ENCODE data around the gene FADS3. TPM values are rescaled to one million over a fixed set of nuclear protein-coding genes. Genes with fewer than 3 reads are reported as not detected.
A peak's percentile ranks its signal among the peaks of the same experiment; 100 is the strongest.

FADS3 gene
- polyA plus RNA-seq, 1 donor from 2014 or later: 21.8 TPM

DNA sequence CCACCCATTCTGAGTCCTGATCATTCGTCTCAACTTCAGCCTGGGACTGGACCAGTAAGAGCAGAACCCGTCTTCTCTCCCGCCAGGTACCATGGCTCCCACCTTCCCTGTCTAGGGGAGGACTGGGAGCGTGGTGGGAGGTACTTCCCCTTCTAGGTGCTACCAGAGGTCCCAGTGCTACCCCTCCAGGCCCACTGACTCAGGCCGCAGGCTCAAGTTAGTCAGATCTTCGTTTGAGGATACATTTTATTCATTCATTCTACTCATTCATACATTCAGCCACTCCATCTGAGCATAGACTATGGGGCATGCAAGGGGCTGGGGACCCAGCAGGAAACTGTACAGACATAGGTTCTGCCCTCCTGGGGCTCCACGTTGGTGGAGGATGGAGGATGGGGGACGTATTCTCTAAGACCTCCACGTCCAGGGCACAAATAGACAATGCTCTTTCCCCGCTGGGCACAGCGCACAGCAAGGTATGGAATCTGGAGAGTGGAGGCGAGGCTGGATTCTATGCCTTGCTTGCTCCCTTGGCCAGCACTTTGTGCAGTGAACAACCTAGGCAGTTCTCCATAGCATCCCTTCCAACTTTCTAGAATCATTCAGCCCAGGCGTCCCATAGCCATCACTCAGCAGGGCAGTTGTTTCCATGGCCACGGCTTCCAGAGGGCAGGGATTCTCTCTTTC, 27.0 kb upstream of the FADS3 start:
- Mint-ChIP-seq H3K4me1 (peaks cover 5 to 6% (median 5%) of the 10 kb centered on the region in 3 donors), H3K36me3 (no peaks in the 10 kb centered on the region), H3K27ac (peak overlapping the region in 1 of 3 donors; percentile 8), H3K27me3 (peaks cover 48% of the 10 kb centered on the region), H3K4me3 (peak overlapping the region; percentile 22 to 90 (median 72)), H3K9me3 (no peaks in the 10 kb centered on the region)

GRCh38 chr11:61917334-61918109, 26.2 kb upstream of the FADS3 start, which contains the start of gene RAB3IL1:
Gene RAB3IL1, minus strand, starts transcription at chr11:61917566. Its CDS starts 199 bp downstream, at chr11:61917367.
- no peak within 1 kb of the TSS for H3K27ac Mint-ChIP-seq
- H3K4me1 Mint-ChIP-seq: peaks cover 4 to 5% (median 5%) of the 10 kb centered on the region in 3 donors
- H3K27me3 Mint-ChIP-seq: peaks cover 45% of the 10 kb centered on the region
- H3K36me3 Mint-ChIP-seq: no peaks in the 10 kb centered on the region
- peak within 1 kb of the TSS; percentile 50 to 90 (median 76) for H3K4me3 Mint-ChIP-seq
- H3K9me3 Mint-ChIP-seq: no peaks in the 10 kb centered on the region

GRCh38 chr11:61916737-61917333, 25.5 kb upstream of the FADS3 start:
- H3K4me1 Mint-ChIP-seq: peaks cover 4 to 5% (median 5%) of the 10 kb centered on the region in 3 donors
- H3K27ac Mint-ChIP-seq: no peak overlapping the region
- no peaks in the 10 kb centered on the region for H3K36me3 Mint-ChIP-seq
- peak overlapping the region in 3 of 4 donors; percentile 46 to 85 (median 81) for H3K4me3 Mint-ChIP-seq
- H3K9me3 Mint-ChIP-seq: no peaks in the 10 kb centered on the region
- peaks cover 45% of the 10 kb centered on the region for H3K27me3 Mint-ChIP-seq

GRCh38 chr11:61914471-61915171, 23.3 kb upstream of the FADS3 start:
- Mint-ChIP-seq H3K36me3 (no peaks in the 10 kb centered on the region), H3K27ac (no peak overlapping the region), H3K9me3 (no peaks in the 10 kb centered on the region), H3K4me3 (peak overlapping the region in 1 of 4 donors; percentile 38), H3K4me1 (peaks cover 4 to 5% (median 5%) of the 10 kb centered on the region in 3 donors), H3K27me3 (peaks cover 35% of the 10 kb centered on the region)

DNA sequence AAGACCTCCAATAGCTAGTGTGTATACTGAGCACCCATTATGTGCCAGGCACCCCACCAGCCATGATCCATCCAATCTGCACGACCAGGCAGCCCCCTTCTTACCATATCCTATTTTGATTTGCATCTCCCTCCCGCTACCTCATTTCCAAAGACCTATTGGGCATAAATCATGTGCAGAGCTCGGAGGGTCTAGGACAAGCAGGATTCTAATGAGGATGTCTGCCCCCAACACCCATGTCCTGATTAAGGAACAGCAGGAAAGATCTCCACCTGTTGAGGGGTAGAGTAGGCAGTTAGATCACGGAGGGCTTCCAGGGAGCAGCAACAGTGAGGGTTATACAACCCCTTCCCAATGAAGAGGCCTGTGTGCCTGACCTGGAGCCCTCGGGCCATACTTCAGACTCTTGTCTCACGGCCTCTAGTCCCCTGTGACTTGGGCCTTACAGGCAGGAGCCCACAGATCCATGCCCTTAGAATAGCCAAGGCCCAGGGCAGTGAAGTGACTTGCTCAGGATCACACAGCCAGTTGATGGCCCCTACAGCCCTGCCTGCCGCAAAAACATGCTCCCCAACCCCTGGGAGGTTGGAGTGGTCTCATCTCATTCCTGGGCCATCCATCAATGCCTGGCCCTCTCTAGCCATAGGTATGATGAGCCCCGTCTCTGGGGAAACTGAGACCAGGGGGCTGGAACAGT, 22.5 kb upstream of the FADS3 start:
- H3K27ac Mint-ChIP-seq: no peak overlapping the region
- peaks cover 4 to 5% (median 5%) of the 10 kb centered on the region in 3 donors for H3K4me1 Mint-ChIP-seq
- peak overlapping the region in 1 of 4 donors; percentile 38 for H3K4me3 Mint-ChIP-seq
- peaks cover 32% of the 10 kb centered on the region for H3K27me3 Mint-ChIP-seq
- no peaks in the 10 kb centered on the region for H3K9me3 Mint-ChIP-seq
- H3K36me3 Mint-ChIP-seq: no peaks in the 10 kb centered on the region

GRCh38 chr11:61912991-61913698, 21.8 kb upstream of the FADS3 start:
- H3K4me3 Mint-ChIP-seq: no peak overlapping the region
- H3K27me3 Mint-ChIP-seq: peaks cover 25% of the 10 kb centered on the region
- H3K9me3 Mint-ChIP-seq: no peaks in the 10 kb centered on the region
- H3K36me3 Mint-ChIP-seq: no peaks in the 10 kb centered on the region
- peaks cover 2 to 4% (median 2%) of the 10 kb centered on the region in 3 donors for H3K4me1 Mint-ChIP-seq
- no peak overlapping the region for H3K27ac Mint-ChIP-seq

DNA sequence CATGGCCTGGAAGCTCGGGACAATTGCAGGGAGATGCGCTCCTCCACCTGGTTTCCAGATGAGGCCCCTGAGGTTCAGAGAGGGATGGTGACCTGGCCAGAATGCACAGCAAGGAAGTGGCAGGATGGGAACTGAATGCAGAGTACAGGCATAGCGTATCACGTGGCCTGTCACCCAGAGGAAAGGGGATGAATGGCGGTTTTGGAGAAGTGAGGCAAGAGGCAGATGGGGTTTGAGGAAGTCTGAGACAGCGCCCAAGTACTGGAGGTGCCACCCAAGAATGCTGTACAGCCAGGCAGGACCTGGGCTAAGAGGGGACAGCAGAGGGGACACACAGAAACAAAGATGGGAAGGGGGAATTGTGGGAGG, 21.2 kb upstream of the FADS3 start:
- Mint-ChIP-seq H3K4me1 (no peaks in the 10 kb centered on the region), H3K27ac (no peak overlapping the region), H3K36me3 (no peaks in the 10 kb centered on the region), H3K27me3 (peaks cover 19% of the 10 kb centered on the region), H3K4me3 (no peak overlapping the region), H3K9me3 (no peaks in the 10 kb centered on the region)

DNA sequence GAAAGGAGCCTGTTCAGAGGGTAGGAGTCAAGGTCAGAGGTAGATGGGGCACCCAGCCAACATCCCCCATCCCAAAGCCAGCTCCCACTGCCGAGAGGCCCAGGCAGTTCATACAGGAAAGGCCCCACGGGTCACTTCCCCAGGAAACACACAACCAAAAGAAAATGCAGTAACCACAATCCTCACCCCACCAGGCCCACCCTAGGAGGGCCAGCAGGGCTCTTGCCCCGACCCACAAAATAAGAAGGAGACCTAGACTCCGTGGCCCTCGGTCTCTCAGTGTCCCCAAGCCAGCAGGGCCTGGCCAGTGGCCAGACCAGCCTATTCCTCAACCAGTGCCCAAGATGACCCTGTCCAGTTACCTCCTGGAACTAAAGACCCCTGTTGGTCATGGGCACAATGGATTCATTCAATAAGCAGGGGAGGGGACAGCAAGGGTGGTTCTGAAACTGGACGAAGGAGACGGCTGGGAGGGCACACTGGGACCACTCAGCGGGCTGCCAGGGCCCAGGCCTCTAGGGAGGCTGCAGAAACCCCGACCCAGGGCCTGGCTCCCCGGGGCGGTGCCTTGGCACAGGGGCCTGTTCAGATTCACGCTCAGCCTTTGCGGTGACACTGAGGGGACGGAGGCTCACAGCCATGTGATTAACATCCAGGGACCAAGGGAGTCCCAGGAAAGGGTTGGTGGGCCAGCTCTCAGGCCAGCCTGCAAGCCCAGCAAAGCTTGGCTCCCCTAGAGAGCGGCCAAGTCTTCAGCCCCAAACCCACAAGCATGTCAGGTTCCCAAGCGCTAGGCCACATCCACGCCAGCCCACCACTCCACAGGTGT, 20.6 kb upstream of the FADS3 start:
- Mint-ChIP-seq H3K4me1 (no peaks in the 10 kb centered on the region), H3K4me3 (no peak overlapping the region), H3K9me3 (no peaks in the 10 kb centered on the region), H3K27me3 (peaks cover 19% of the 10 kb centered on the region), H3K36me3 (no peaks in the 10 kb centered on the region), H3K27ac (no peak overlapping the region)

DNA sequence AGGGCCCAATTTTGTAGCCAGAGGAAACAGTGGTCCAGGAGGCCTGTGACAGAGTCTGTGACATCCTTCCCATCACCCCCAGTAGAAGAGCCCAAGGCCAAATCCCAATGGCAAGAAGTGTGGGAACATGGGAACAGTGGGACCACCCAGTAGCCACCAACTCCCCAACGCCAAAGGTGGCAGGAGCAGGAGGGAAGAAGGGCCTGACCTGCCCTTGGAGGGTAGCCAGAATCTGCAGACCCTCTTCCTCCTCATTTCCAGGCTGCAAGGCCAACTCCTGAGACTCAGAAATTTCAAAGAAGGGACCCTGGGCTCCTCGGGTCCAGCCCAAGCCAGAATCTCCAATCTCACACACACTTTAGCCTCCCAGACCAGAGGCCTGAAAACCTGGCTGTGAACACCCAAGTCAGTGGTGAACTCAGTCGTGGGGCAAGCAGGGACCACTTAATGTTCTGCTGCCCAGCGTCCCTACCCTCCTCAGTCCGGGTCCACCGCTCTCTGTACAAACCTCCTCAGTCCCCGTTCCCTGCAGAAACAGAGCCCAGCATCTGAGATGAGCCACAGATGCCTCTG, 19.9 kb upstream of the FADS3 start:
- Mint-ChIP-seq H3K9me3 (no peaks in the 10 kb centered on the region), H3K27ac (no peak overlapping the region), H3K4me3 (no peak overlapping the region), H3K27me3 (peaks cover 15% of the 10 kb centered on the region), H3K4me1 (no peaks in the 10 kb centered on the region), H3K36me3 (no peaks in the 10 kb centered on the region)

GRCh38 chr11:61910187-61911127, 19.1 kb upstream of the FADS3 start:
- H3K9me3 Mint-ChIP-seq: no peaks in the 10 kb centered on the region
- H3K4me1 Mint-ChIP-seq: no peaks in the 10 kb centered on the region
- no peak overlapping the region for H3K4me3 Mint-ChIP-seq
- no peak overlapping the region for H3K27ac Mint-ChIP-seq
- H3K27me3 Mint-ChIP-seq: peaks cover 10% of the 10 kb centered on the region
- no peaks in the 10 kb centered on the region for H3K36me3 Mint-ChIP-seq

GRCh38 chr11:61908730-61909316, 17.5 kb upstream of the FADS3 start:
- H3K27me3 Mint-ChIP-seq: peaks cover 6% of the 10 kb centered on the region
- H3K4me1 Mint-ChIP-seq: no peaks in the 10 kb centered on the region
- H3K36me3 Mint-ChIP-seq: no peaks in the 10 kb centered on the region
- peak overlapping the region in 1 of 3 donors; percentile 52 for H3K27ac Mint-ChIP-seq
- H3K4me3 Mint-ChIP-seq: no peak overlapping the region
- H3K9me3 Mint-ChIP-seq: no peaks in the 10 kb centered on the region

Data from IgD-negative memory B cell (primary cell).